Small intestine (tissue), 7 donors: ENCODE results near the gene INPP4B. TPM values are rescaled to one million over a fixed set of nuclear protein-coding genes. Genes with fewer than 3 reads are reported as not detected.

ENCODE experiments used
- DNase-seq, 2 donors: peaks; one replicate each; pipeline versions ENCODE4 v3.0.0 to v3.0.0-alpha.2; 2013
- FAIRE-seq: peaks from 2 replicates; lab custom pipeline; 2012; peaks lifted over from hg19 to GRCh38; lab: Jason Lieb, UNC
- H3K27ac ChIP-seq, 3 donors: one replicate each; pipeline ENCODE4 v1.5.1; 2013; ENCODE audit warnings: low read length in 2 of 3, mild to moderate bottlenecking in 2 of 3, control low read depth in 1 of 3, inconsistent platforms in 1 of 3, low read depth in 1 of 3, moderate library complexity in 1 of 3
- H3K27me3 ChIP-seq, 3 donors: one replicate each; pipeline ENCODE4 v1.6.1; 2013; ENCODE audit warnings: low read length in 3 of 3, inconsistent platforms in 1 of 3; ENCODE audit not compliant: control insufficient read depth in 3 of 3, insufficient read depth in 3 of 3
- H3K36me3 ChIP-seq, 3 donors: one replicate each; pipeline ENCODE4 v1.6.1; 2013; ENCODE audit warnings: low read length in 3 of 3, inconsistent platforms in 1 of 3, low read depth in 1 of 3, mild to moderate bottlenecking in 1 of 3, moderate library complexity in 1 of 3; ENCODE audit not compliant: control insufficient read depth in 3 of 3, insufficient read depth in 2 of 3
- H3K4me1 ChIP-seq, 3 donors: one replicate each; pipeline ENCODE4 v1.6.1; 2013; ENCODE audit warnings: low read length in 2 of 3, inconsistent platforms in 1 of 3, low read depth in 1 of 3, mild to moderate bottlenecking in 1 of 3, moderate library complexity in 1 of 3; ENCODE audit not compliant: control insufficient read depth in 3 of 3, insufficient read depth in 2 of 3
- H3K4me3 ChIP-seq, 3 donors: one replicate each; pipeline ENCODE4 v1.5.1; 2013; ENCODE audit warnings: low read length in 3 of 3, control low read depth in 1 of 3, inconsistent platforms in 1 of 3, low read depth in 1 of 3, mild to moderate bottlenecking in 1 of 3, moderate library complexity in 1 of 3
- H3K9me3 ChIP-seq, 2 donors: one replicate each; pipeline ENCODE4 v1.6.1; 2013; ENCODE audit warnings: low read depth in 1 of 2, low read length in 1 of 2; ENCODE audit not compliant: control insufficient read depth in 2 of 2, insufficient read depth in 1 of 2
- WGBS, 3 donors: extraction: QIAGEN DNeasy Blood & Tissue Kit; methylation state at CpG; one replicate each; pipeline ENCODE4 v1.1.7; 2013; 5-methylcytosine and 5-hydroxymethylcytosine counted together
- polyA plus RNA-seq, 4 donors: library from polyadenylated mRNA; stranded (reverse) in 3 of 4; unstranded in 1 of 4; fragments of 200-250 nt in 3 of 4; fragments of 120-200 nt in 1 of 4; gene quantifications; one replicate each; pipeline versions ENCODE4 v1.2.1 to v1.2.3, GENCODE V29; 2013
- donor health status: healthy with polysubstance abuse.
- donor health status: control.
- donor health status: control.
- donor health status: Bipolar disorder and iron deficiency.
- donor health status: healthy.

INPP4B gene
- polyA plus RNA-seq, 4 donors = 2.7 to 6.6 (median 4.2) TPM

DNA sequence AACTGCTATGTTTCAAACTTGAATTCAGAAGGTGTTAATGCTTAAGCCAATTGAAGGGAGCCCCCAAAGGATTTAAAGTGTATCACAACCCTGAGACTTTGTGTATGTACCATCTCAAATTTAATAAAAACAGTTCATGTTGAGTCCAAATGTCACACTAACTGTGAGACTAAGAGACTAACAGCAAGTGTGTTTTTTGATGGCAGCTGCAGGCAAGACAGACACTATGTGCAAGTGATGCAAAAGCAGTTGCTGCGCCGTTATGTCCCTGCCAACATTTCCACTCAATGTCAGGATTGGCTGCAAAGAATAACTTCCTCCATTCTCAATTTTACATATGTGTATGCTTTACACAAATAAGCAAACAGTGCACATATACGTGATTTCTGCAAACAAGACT, 615.1 kb downstream of the INPP4B start:
- FAIRE-seq = no peak
- H3K4me1 ChIP-seq = no peaks in the 10 kb centered on the region
- WGBS, 3 donors = 92 to 95% (median 93%) methylated on average over 3 of the region's 3 CpGs
- no peak overlapping the region for H3K27ac ChIP-seq
- H3K36me3 ChIP-seq = no peaks in the 10 kb centered on the region
- H3K9me3 ChIP-seq = no peaks in the 10 kb centered on the region
- H3K27me3 ChIP-seq = no peaks in the 10 kb centered on the region
- H3K4me3 ChIP-seq = no peak overlapping the region
- no peak for DNase-seq

DNA sequence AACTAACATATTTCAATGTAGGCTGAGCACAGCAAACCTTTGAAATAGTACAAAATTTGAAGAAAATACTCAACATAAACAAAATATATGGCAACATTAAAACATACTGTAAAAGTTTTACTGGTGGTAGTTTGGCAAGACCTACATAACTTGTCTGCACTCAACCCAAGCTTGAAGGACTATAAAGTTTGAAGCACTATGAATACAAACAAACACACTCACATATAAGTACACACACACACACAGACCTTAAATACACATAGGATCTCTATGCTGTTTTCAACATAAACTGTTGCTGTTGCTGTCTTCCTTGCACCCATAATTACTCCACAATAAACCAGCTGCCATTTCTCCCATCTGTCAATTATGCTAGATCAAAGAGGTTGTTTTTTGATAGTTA, 620.1 kb downstream of the INPP4B start:
- H3K36me3 ChIP-seq = peaks cover 0 to 3% (median 0%) of the 10 kb centered on the region in 3 donors
- no peak overlapping the region for H3K4me3 ChIP-seq
- no peaks in the 10 kb centered on the region for H3K4me1 ChIP-seq
- H3K27me3 ChIP-seq = no peaks in the 10 kb centered on the region
- DNase-seq (no peak), FAIRE-seq (no peak)
- H3K27ac ChIP-seq = no peak overlapping the region
- H3K9me3 ChIP-seq = no peaks in the 10 kb centered on the region

DNA sequence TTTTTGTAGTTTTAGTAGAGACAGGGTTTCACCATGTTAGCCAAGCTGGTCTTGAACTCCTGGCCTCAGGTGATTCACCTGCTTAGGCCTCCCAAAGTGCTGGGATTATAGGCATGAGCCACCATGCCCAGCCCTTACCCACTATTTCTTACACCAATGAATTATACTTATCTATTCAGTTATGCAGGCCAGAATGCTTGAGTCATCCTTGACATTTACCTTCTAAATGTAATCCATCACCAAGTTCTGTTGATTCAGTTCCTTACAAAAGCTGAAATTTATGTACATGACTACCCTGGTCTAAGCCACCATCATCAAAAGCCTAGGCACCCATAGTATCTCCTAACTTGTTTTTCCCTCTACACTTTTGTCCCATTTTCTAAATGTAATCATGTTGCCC, 624.0 kb downstream of the INPP4B start:
- DNase-seq (no peak), FAIRE-seq (no peak)
- no peak overlapping the region for H3K4me3 ChIP-seq
- H3K4me1 ChIP-seq = no peaks in the 10 kb centered on the region
- peaks cover 0 to 3% (median 0%) of the 10 kb centered on the region in 3 donors for H3K36me3 ChIP-seq
- H3K9me3 ChIP-seq = no peaks in the 10 kb centered on the region
- no peaks in the 10 kb centered on the region for H3K27me3 ChIP-seq
- no peak overlapping the region for H3K27ac ChIP-seq

DNA sequence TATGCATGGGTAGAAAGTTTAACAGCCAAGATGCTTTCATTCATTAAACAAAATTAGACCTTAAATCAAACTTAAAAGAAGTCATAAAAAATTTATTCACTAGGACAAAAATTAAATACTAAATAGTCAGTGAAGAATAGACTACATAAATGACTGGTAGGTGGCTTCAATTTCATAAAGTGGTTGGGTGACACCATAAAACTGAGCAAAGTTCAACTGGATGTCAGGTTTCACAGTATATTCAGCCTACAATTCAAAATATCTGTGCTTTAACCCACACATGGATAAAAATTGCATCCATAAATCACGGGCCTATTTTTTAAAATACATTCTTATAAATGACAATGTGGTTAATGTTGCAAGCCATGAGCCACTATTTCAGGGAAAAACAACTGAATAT, 627.4 kb downstream of the INPP4B start:
- H3K9me3 ChIP-seq = no peaks in the 10 kb centered on the region
- WGBS, 3 donors = 11 to 42% (median 26%) methylated on average over 1 of the region's 1 CpG
- FAIRE-seq (no peak), DNase-seq (peak; percentile 36 to 74)
- no peaks in the 10 kb centered on the region for H3K36me3 ChIP-seq
- no peaks in the 10 kb centered on the region for H3K4me1 ChIP-seq
- H3K27me3 ChIP-seq = no peaks in the 10 kb centered on the region
- no peak overlapping the region for H3K4me3 ChIP-seq
- no peak overlapping the region for H3K27ac ChIP-seq

DNA sequence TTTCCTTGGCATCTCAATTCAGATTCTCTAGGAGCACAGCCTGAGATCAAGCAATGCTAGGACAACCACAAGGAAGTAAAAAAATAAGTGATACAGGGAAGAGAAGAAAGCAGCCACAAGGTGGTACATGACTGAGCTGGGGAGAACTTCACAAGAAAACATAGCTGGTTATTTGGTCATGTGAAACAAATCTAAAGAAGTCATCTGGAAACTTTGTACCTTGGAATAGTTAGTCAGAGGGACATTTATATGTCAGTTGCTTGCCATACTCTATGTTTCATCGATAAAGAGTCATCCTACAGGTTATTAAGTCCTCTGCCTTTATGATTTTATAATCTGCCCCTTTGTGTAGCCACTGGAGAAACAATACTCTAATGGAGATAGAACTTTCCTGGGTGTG, 634.7 kb downstream of the INPP4B start:
- Histone ChIP-seq H3K36me3 (no peaks in the 10 kb centered on the region), H3K9me3 (no peaks in the 10 kb centered on the region), H3K4me3 (no peak overlapping the region), H3K4me1 (no peaks in the 10 kb centered on the region), H3K27ac (no peak overlapping the region), H3K27me3 (no peaks in the 10 kb centered on the region)
- 76 to 94% (median 93%) methylated on average over 1 of the region's 1 CpG for WGBS, 3 donors
- DNase-seq (peak in 1 of 2 donors; percentile 16), FAIRE-seq (no peak)

DNA sequence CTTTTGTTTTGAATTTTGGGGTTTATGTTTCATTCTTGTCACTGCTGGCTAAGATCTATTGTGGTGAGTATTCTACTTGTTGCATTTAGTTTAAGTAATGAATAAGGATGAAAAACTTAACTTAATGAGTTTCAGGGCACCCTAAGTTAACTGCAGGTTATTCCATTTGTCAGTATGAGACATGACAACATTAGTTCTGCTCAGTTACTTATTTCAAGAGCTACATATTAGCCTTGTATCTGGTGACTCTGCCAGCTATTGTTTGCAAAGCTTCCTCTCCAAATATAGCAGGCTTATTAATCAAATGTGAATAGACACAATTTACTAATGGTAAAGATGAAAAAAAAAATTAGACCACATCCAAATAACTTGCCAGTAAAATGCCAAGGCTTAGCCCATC, 642.6 kb downstream of the INPP4B start:
- Histone ChIP-seq H3K4me1 (no peaks in the 10 kb centered on the region), H3K27me3 (no peaks in the 10 kb centered on the region), H3K27ac (no peak overlapping the region), H3K36me3 (no peaks in the 10 kb centered on the region), H3K4me3 (no peak overlapping the region), H3K9me3 (no peaks in the 10 kb centered on the region)
- FAIRE-seq (no peak), DNase-seq (no peak)

DNA sequence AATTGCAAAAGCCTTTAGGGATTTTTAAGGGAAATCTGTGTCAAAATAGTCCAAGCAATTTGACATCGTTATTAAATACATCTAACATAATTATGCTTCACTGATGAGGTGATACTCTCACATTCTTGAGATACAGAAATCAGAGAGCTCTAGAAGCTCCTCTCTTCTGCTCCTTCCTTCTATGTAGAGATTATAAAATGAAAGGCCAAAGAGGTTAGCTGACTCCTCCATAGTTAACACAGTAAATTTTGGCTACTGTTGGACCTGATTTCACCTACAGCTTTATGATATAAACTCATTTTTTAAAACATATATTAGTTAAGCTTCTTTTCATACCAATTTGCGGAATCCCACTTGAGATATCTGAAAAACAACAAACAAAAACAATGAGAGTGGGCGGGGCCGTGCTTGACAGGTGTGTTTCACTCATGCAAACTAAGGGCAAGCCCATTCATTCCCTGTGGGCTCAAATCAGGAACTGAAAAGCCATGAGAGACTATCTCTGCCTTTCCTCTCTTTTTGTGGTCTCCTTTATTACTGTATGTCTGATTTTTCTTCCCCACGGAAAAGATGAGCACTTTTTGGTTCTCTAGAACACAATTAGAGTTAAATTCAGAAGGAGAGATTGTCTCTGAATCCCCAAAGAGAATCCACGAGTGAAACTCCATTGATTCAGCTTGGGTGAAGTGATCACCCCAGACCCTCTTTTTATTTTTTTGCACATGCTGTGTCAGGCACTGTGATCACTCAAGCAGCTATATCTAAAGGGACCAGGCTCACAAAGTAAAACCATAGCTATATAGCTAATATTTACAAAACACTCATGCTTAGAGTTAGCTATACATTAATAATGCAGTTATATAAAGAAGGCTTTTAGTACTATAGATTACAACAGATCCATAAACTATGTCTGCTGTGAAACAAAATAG, 643.4 kb downstream of the INPP4B start:
- FAIRE-seq = no peak
- Histone ChIP-seq H3K27ac (no peak overlapping the region), H3K4me3 (no peak overlapping the region), H3K36me3 (no peaks in the 10 kb centered on the region), H3K4me1 (no peaks in the 10 kb centered on the region), H3K9me3 (no peaks in the 10 kb centered on the region), H3K27me3 (no peaks in the 10 kb centered on the region)
- DNase-seq = no peak
- 84 to 90% (median 86%) methylated on average over 6 of the region's 6 CpGs for WGBS, 3 donors

DNA sequence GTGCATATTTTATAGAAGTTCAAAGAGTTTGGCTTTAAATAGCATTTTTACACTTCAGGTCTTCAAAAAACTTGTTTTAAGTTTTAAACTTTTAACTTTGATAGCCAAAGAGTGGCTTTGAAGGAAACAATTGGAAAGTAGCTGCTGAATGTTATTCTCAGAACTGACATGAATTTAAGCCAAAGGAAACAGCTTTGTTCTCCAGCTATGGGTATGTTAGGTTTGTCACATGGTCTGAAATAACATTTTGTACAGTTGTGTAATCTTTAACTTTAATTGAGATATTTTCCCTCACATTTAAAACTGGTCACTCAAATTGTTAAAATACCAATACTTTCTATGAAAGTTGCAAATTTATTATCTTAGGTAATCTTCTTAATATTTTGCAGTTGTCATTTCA, 645.1 kb downstream of the INPP4B start:
- Histone ChIP-seq H3K9me3 (no peaks in the 10 kb centered on the region), H3K27ac (no peak overlapping the region)
- FAIRE-seq = no peak

DNA sequence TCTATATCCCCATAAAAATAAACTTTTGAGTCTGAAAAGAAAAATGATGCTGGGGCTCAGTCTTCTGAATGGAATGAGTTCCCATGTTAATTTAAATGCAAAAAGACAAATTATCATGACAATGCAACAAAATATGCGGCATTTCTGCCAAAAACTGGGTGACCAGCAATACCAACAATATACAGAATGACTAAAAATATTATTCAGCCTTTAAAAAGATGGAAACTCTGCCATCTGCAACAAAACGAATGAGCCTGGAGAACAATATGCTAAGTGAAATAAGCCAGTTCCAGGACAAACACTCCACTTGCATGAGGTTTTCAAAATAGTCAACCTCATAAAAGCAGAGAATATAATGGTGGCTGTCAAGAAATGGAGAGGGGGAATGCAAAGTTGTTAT, 651.2 kb downstream of the INPP4B start:
- FAIRE-seq (no peak), DNase-seq (no peak)
- WGBS, 3 donors = 84 to 97% (median 92%) methylated on average over 2 of the region's 2 CpGs
- no peak overlapping the region for H3K27ac ChIP-seq
- no peak overlapping the region for H3K4me3 ChIP-seq
- no peaks in the 10 kb centered on the region for H3K9me3 ChIP-seq
- H3K4me1 ChIP-seq = no peaks in the 10 kb centered on the region
- no peaks in the 10 kb centered on the region for H3K27me3 ChIP-seq
- H3K36me3 ChIP-seq = peaks cover 0 to 3% (median 0%) of the 10 kb centered on the region in 3 donors

More for the DNA sequence above, 645.1 kb downstream of the INPP4B start:
- H3K27me3 ChIP-seq = no peaks in the 10 kb centered on the region
- no peak overlapping the region for H3K4me3 ChIP-seq
- no peaks in the 10 kb centered on the region for H3K4me1 ChIP-seq
- H3K36me3 ChIP-seq = no peaks in the 10 kb centered on the region
- DNase-seq = no peak
